A549 (cell line): ENCODE measurements around the gene NAP1L4. TPM values are rescaled to one million over a fixed set of nuclear protein-coding genes. Genes with fewer than 3 reads are reported as not detected.

ENCODE experiments used
- ATAC-seq, 2 experiments: fragments of 200-7000 bp in 1 of 2; fragments of >200 bp in 1 of 2; cut with Nextera tagmentation in 1 of 2; cut with Tn5 transposase in 1 of 2; 3 replicates each; pipeline versions ENCODE4 v1.8.0 to v1.9.1; 2018 to 2020; ENCODE audit warnings: mild to moderate bottlenecking in 1 of 2, moderate library complexity in 1 of 2
- CTCF ChIA-PET: fragments of 300-600 bp; sonication (Branson Sonifier 250); formaldehyde crosslinking; extraction: SDS; loops from one replicate; lab custom pipeline; 2021; ENCODE audit warnings: antibody characterized with exemption, inconsistent platforms; lab: Yijun Ruan, JAX
- POLR2A ChIA-PET: fragments of 350-600 bp; formaldehyde crosslinking; extraction: SDS; loops from one replicate; lab custom pipeline; 2021; ENCODE audit warnings: antibody characterized with exemption, inconsistent platforms; lab: Yijun Ruan, JAX
- DNase-seq, 2 experiments: peaks; one replicate each; pipeline versions ENCODE4 v3.0.0 to v3.0.0-alpha.2; 2011 to 2016; ENCODE audit warnings: low read depth in 1 of 2, low spot score in 1 of 2
- FAIRE-seq: peaks from 2 replicates; lab custom pipeline; 2011; peaks lifted over from hg19 to GRCh38; lab: Jason Lieb, UNC
- H3K27ac ChIP-seq, 2 experiments: fragments of >200 bp; sonication (Bioruptor Twin); formaldehyde crosslinking; 3 replicates each; pipeline ENCODE4 v1.5.1; 2016 to 2017
- H3K4me1 ChIP-seq: fragments of >200 bp; sonication (Bioruptor Twin); formaldehyde crosslinking; 3 replicates; pipeline ENCODE4 v1.6.1; 2016
- H3K4me2 ChIP-seq: fragments of >200 bp; sonication (Bioruptor Twin); formaldehyde crosslinking; 3 replicates; pipeline ENCODE4 v1.6.1; 2016
- H3K4me3 ChIP-seq: fragments of >200 bp; sonication (Bioruptor Twin); formaldehyde crosslinking; 3 replicates; pipeline ENCODE4 v1.5.1; 2016
- H3K9me3 ChIP-seq: fragments of >200 bp; sonication (Bioruptor Twin); formaldehyde crosslinking; 3 replicates; pipeline ENCODE4 v1.6.1; 2016
- BHLHE40 ChIP-seq: IDR thresholded peaks from 2 replicates; pipeline ENCODE4 v1.6.1; 2012; ENCODE audit warnings: low read depth, low read length, inconsistent platforms
- CEBPB ChIP-seq, 2 experiments: fragments of >200 bp in 1 of 2; sonication (Bioruptor Twin) in 1 of 2; formaldehyde crosslinking in 1 of 2; IDR thresholded peaks; 2 replicates each; pipeline ENCODE4 v1.6.1; 2012 to 2016
- GATA3 ChIP-seq: IDR thresholded peaks from 2 replicates; pipeline ENCODE4 v1.6.1; 2012; ENCODE audit warnings: borderline replicate concordance
- HOXA7 ChIP-seq: fragments of 250-450 bp; sonication (Bioruptor Pico); IDR thresholded peaks from 2 replicates; pipeline ENCODE4 v1.5.0; 2020; ENCODE audit warnings: mild to moderate bottlenecking, moderate library complexity
- HOXB13 ChIP-seq: fragments of 250-450 bp; sonication (Bioruptor Pico); IDR thresholded peaks from 2 replicates; pipeline ENCODE4 v1.5.0; 2020; ENCODE audit warnings: low read depth, mild to moderate bottlenecking, moderate library complexity
- HOXB5 ChIP-seq: fragments of 250-450 bp; sonication (Bioruptor Pico); IDR thresholded peaks from 2 replicates; pipeline ENCODE4 v1.5.0; 2020; ENCODE audit warnings: mild to moderate bottlenecking, moderate library complexity
- JUN ChIP-seq, 2 experiments: fragments of >200 bp; sonication (Bioruptor Twin); formaldehyde crosslinking; IDR thresholded peaks; 2 replicates in 1 of 2; 3 replicates in 1 of 2; pipeline ENCODE4 v1.6.1; 2016 to 2017
- KDM1A ChIP-seq: fragments of 200-600 bp; sonication (generic); IDR thresholded peaks from 2 replicates; pipeline ENCODE4 v1.6.1; 2016; ENCODE audit warnings: low read depth, mild to moderate bottlenecking
- MAFK ChIP-seq: fragments of 450-650 bp; IDR thresholded peaks from 2 replicates; pipeline ENCODE4 v1.6.1; 2014; ENCODE audit not compliant: partially characterized antibody
- MYC ChIP-seq: IDR thresholded peaks from 2 replicates; pipeline ENCODE4 v1.6.1; 2012; ENCODE audit warnings: mild to moderate bottlenecking, inconsistent platforms, low read length, improper control_type of control experiment, borderline replicate concordance
- NPAS2 ChIP-seq: fragments of 250-450 bp; sonication (Bioruptor Pico); IDR thresholded peaks from 2 replicates; pipeline ENCODE4 v1.8.0; 2022; ENCODE audit warnings: mild to moderate bottlenecking, moderate library complexity, borderline replicate concordance
- NR3C1 ChIP-seq: fragments of >200 bp; sonication (Bioruptor Twin); formaldehyde crosslinking; IDR thresholded peaks from 3 replicates; pipeline ENCODE4 v1.6.1; 2017
- PBX3 ChIP-seq: IDR thresholded peaks from 2 replicates; pipeline ENCODE4 v1.6.1; 2012
- PHF8 ChIP-seq: fragments of 200-600 bp; sonication (generic); IDR thresholded peaks from 2 replicates; pipeline ENCODE4 v1.6.1; 2016; ENCODE audit warnings: low read depth, mild to moderate bottlenecking, antibody characterized with exemption, moderate library complexity, borderline replicate concordance
- REST ChIP-seq: fragments of 200-600 bp; sonication (generic); IDR thresholded peaks from 2 replicates; pipeline ENCODE4 v1.6.1; 2016; ENCODE audit warnings: antibody characterized with exemption, mild to moderate bottlenecking, moderate library complexity
- SMC3 ChIP-seq: fragments of >200 bp; sonication (Bioruptor Twin); formaldehyde crosslinking; IDR thresholded peaks from 3 replicates; pipeline ENCODE4 v1.6.1; 2018; ENCODE audit warnings: inconsistent platforms
- SREBF2 ChIP-seq: fragments of 450-650 bp; IDR thresholded peaks from 2 replicates; pipeline ENCODE4 v1.6.1; 2014; ENCODE audit warnings: mild to moderate bottlenecking, moderate library complexity
- ZC3H11A ChIP-seq: fragments of 450-650 bp; IDR thresholded peaks from 2 replicates; pipeline ENCODE4 v1.6.1; 2014; ENCODE audit warnings: antibody characterized with exemption, mild to moderate bottlenecking
- ZNF302 ChIP-seq: fragments of 250-450 bp; sonication (Bioruptor Pico); IDR thresholded peaks from 2 replicates; pipeline ENCODE4 v1.9.0; 2021; ENCODE audit warnings: inconsistent platforms, mild to moderate bottlenecking, moderate library complexity
- WGBS: methylation state at CpG from one replicate; pipeline ENCODE4 v1.1.6; 2017; ENCODE audit errors: missing lambda C conversion rate; 5-methylcytosine and 5-hydroxymethylcytosine counted together
- polyA plus RNA-seq, 4 experiments: library from polyadenylated mRNA; depleted of rRNA in 3 of 4; stranded (reverse); fragments of >200 nt; fragmentation: RNase III in 1 of 4; extraction: RNeasy Plus Mini Kit Qiagen cat#74134 plus additional on column Dnase treatment in 1 of 4; gene quantifications; 2 replicates in 3 of 4; 3 replicates in 1 of 4; pipeline ENCODE4 v1.2.3, GENCODE V29; 2011 to 2017
- TF ChIP-seq, protein P1 (sequence below): IDR thresholded peaks from 2 replicates; pipeline ENCODE4 v1.6.1; 2012; ENCODE audit warnings: low read depth, borderline replicate concordance
- TF ChIP-seq, protein P2 (sequence below): IDR thresholded peaks from 2 replicates; pipeline ENCODE4 v1.6.1; 2012
- TF ChIP-seq, protein P3 (sequence below): fragments of >200 bp; sonication (Bioruptor Twin); formaldehyde crosslinking; IDR thresholded peaks from 3 replicates; pipeline ENCODE4 v1.6.1; 2016
- TF ChIP-seq, protein P4 (sequence below): fragments of 250-450 bp; sonication (Bioruptor Pico); IDR thresholded peaks from 2 replicates; pipeline ENCODE4 v1.5.0; 2020; ENCODE audit warnings: low read depth, mild to moderate bottlenecking, moderate library complexity

Gene NAP1L4
- polyA plus RNA-seq, 2 of the 4 experiments (the other 2 are of a cell fraction): 132 to 148 TPM

DNA sequence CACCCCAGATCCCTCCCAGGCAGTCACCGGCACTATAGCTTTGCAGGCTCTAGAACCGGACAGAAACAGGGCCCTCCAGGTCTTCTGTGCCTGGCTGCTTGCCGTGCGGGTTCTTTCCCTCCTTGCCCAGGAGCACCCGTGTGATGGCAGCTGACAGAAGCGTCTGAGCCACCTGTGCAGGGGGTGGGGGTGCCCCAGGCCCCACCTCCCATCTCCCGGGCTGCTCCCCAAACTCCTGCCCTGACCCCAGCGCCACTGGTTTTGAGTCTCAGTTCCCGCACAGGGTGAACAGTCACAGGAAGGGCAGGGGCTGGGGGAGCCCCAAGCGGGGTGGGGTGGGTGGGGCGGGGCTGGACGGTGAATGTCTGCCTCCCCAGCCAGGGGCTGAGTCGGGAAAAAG is 49.7 kb downstream of the NAP1L4 start (continued):
- TF ChIP-seq PHF8: no peak
- TF ChIP-seq, all 56 proteins: peak for 0

GRCh38 chr11:2940921-2941821 is 51.0 kb downstream of the NAP1L4 start:
- TF ChIP-seq, protein P1, sequence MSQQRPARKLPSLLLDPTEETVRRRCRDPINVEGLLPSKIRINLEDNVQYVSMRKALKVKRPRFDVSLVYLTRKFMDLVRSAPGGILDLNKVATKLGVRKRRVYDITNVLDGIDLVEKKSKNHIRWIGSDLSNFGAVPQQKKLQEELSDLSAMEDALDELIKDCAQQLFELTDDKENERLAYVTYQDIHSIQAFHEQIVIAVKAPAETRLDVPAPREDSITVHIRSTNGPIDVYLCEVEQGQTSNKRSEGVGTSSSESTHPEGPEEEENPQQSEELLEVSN: no peak
- TF ChIP-seq CEBPB (IDR thresholded peaks at IDR 0.05) (no peak), HOXA7 (CRISPR knock-in tag) (no peak), ZNF302 (CRISPR knock-in tag) (no peak), HOXB5 (no peak), MAFK (peak; percentile 33)
- TF ChIP-seq, protein P2, sequence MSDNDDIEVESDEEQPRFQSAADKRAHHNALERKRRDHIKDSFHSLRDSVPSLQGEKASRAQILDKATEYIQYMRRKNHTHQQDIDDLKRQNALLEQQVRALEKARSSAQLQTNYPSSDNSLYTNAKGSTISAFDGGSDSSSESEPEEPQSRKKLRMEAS: no peak
- peak; percentile 74 to 76 for ATAC-seq
- peak in 1 of 2 experiments; percentile 56 for DNase-seq
- peak overlapping the region; percentile 68 to 85 for H3K27ac ChIP-seq
- FAIRE-seq: no peak
- no peak overlapping the region for H3K4me3 ChIP-seq
- ChIA-PET CTCF (interaction anchor here (0.7 to 7.6 kb wide), 8 partner anchors 9 to 151 kb away, joined by 3 to 74 read pairs (median 4); partner anchors contain the start of gene PHLDA2), POLR2A (interaction anchor here (0.6 to 2.8 kb wide), 3 partner anchors 11 to 34 kb away, joined by 3 to 16 read pairs (median 3); partner anchors contain the start of gene PHLDA2)
- peaks cover 20% of the 10 kb centered on the region for H3K9me3 ChIP-seq
- H3K4me1 ChIP-seq: peaks cover 23% of the 10 kb centered on the region
- H3K4me2 ChIP-seq: peak overlapping the region; percentile 65
- 43% methylated on average over 7 of the region's 10 CpGs for WGBS

DNA sequence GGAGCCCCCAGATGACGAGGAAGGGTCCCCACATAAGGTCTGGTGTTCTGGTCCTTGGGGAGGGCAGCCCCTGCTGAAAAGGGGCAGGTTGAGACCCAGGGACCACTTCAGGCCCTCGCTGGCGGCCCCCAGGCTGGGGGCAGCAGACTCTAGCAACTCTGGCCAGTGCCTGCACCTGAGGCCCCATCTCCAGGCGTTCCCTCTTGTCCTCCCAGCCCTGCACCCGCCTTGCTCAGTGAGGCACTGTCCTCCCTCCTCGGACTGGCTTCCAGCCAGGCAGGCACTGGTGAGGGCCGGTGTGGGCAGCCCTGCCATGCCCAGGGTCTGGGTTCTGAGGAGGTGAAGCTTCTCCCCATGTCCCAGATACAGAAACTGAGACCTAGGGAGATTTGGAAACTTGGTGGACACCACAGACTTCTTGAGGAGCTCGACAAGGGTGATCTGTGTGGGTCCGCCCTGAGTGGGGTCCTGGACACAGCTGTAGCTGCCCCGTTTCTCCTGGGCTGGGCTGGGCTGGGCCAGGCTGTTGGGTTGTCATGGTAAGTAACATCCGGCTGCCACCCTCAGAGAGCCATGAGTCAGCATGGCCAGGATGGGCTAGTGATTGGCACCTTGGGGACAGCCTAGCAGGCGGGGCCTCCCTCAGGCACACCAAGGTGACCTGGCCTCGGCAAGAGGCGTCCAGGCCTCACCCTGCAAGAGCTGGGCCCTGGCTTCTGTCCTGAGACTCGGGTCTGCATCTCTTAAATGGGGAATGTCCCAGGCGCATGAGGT is 51.8 kb downstream of the NAP1L4 start:
- FAIRE-seq: no peak
- peak; percentile 64 to 68 for ATAC-seq
- POLR2A ChIA-PET: interaction anchor here (2.8 kb wide), 1 partner anchor 11 kb away, joined by 16 read pairs; the partner anchor contains the start of gene PHLDA2
- WGBS: 67% methylated on average over 10 of the region's 16 CpGs
- Histone ChIP-seq H3K4me3 (no peak overlapping the region), H3K4me1 (peaks cover 23% of the 10 kb centered on the region), H3K9me3 (peaks cover 20% of the 10 kb centered on the region), H3K4me2 (peak overlapping the region; percentile 65), H3K27ac (peak overlapping the region; percentile 68 to 85)
- CTCF ChIA-PET: interaction anchor here (0.7 to 7.6 kb wide), 7 partner anchors 8 to 152 kb away, joined by 3 to 74 read pairs (median 3); partner anchors contain the start of gene PHLDA2
- DNase-seq: peak; percentile 50 to 77
- TF ChIP-seq REST (no peak), KDM1A (peak; percentile 74; the same call in 1 of the 2 replicates), BHLHE40 (no peak), MYC (no peak), PBX3 (0 out of 2 replicates have a peak, but pooled peaks have one; percentile 33), NPAS2 (CRISPR knock-in tag) (no peak), CEBPB (IDR thresholded peaks at IDR 0.05) (no peak), HOXB13 (CRISPR knock-in tag) (no peak), PHF8 (no peak), GATA3 (no peak), ZC3H11A (no peak), NR3C1 (no peak), JUN (IDR thresholded peaks at IDR 0.05) (no peak; a peak in 1 of 5 replicates), HOXA7 (CRISPR knock-in tag) (no peak), SREBF2 (no peak), ZNF302 (CRISPR knock-in tag) (no peak), SMC3 (no peak)
- TF ChIP-seq, protein P2: no peak
- TF ChIP-seq, protein P3, sequence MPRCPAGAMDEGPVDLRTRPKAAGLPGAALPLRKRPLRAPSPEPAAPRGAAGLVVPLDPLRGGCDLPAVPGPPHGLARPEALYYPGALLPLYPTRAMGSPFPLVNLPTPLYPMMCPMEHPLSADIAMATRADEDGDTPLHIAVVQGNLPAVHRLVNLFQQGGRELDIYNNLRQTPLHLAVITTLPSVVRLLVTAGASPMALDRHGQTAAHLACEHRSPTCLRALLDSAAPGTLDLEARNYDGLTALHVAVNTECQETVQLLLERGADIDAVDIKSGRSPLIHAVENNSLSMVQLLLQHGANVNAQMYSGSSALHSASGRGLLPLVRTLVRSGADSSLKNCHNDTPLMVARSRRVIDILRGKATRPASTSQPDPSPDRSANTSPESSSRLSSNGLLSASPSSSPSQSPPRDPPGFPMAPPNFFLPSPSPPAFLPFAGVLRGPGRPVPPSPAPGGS: no peak
- TF ChIP-seq, protein P4, sequence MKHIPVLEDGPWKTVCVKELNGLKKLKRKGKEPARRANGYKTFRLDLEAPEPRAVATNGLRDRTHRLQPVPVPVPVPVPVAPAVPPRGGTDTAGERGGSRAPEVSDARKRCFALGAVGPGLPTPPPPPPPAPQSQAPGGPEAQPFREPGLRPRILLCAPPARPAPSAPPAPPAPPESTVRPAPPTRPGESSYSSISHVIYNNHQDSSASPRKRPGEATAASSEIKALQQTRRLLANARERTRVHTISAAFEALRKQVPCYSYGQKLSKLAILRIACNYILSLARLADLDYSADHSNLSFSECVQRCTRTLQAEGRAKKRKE: no peak
